ENCODE results near the gene SYT9.

DNA sequence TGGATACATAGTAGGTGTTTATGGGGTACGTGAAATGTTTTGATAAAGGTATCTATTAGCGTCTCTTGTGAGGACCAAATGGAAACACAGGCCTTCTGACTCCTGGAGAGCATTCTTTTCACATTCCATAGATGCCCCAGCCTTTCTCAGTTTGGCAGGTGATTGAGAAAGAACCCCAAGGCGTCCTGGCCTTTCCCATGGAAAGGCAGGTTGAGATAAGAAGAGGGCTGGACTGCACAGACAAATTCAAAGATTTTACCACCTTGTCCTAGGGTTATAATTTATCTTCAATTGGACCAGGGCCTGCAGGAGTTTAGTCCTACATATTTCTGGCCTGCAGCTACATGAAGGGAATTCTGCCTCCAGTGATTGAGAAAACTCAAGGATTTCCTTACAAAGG, 232.9 kb downstream of the SYT9 start:
- TF ChIP-seq CTCF (IDR thresholded peaks at IDR 0.05 in 8 of 11, conservative IDR thresholded peaks at IDR 0.05 in 3 of 11), result no peak
- TF ChIP-seq POLR2A (IDR thresholded peaks at IDR 0.05), result no peak
